Astrocyte (in vitro differentiated cells and primary cell): ENCODE results near the gene FAF2. TPM values are rescaled to one million over a fixed set of nuclear protein-coding genes. Genes with fewer than 3 reads are reported as not detected.

ENCODE experiments used
- DNase-seq: peaks from one replicate; pipeline ENCODE4 v3.0.0-alpha.2; 2010; ENCODE audit warnings: low read depth
- FAIRE-seq: peaks from 2 replicates; lab custom pipeline; 2011; peaks lifted over from hg19 to GRCh38; lab: Jason Lieb, UNC
- H2AFZ ChIP-seq: 2 replicates; pipeline ENCODE4 v1.6.0; 2012; ENCODE audit warnings: low read depth, low read length, inconsistent platforms
- H3K27ac ChIP-seq: 2 replicates; pipeline ENCODE4 v1.5.1; 2011; ENCODE audit warnings: low read depth, low read length, inconsistent platforms
- H3K27me3 ChIP-seq: 2 replicates; pipeline ENCODE4 v1.6.0; 2011; ENCODE audit warnings: low read length, inconsistent platforms; ENCODE audit not compliant: insufficient read depth
- H3K36me3 ChIP-seq: 2 replicates; pipeline ENCODE4 v1.5.1; 2011; ENCODE audit warnings: low read length, inconsistent platforms; ENCODE audit not compliant: insufficient read depth
- H3K4me1 ChIP-seq: 2 replicates; pipeline ENCODE4 v1.5.1; 2011; ENCODE audit warnings: low read length, inconsistent platforms; ENCODE audit not compliant: insufficient read depth
- H3K4me2 ChIP-seq: 2 replicates; pipeline ENCODE4 v1.6.0; 2012; ENCODE audit warnings: low read length, inconsistent platforms
- H3K4me3 ChIP-seq: 2 replicates; pipeline ENCODE4 v1.5.1; 2011; ENCODE audit warnings: low read depth, mild to moderate bottlenecking, low read length, inconsistent platforms; ENCODE audit not compliant: insufficient read depth
- H3K79me2 ChIP-seq: 2 replicates; pipeline ENCODE4 v1.6.0; 2012; ENCODE audit warnings: mild to moderate bottlenecking, low read length, inconsistent platforms; ENCODE audit not compliant: insufficient read depth
- H3K9ac ChIP-seq: 2 replicates; pipeline ENCODE4 v1.6.0; 2012; ENCODE audit warnings: mild to moderate bottlenecking, low read length, inconsistent platforms
- H3K9me3 ChIP-seq: 2 replicates; pipeline ENCODE4 v1.5.1; 2012; ENCODE audit warnings: low read depth, mild to moderate bottlenecking, low read length, inconsistent platforms; ENCODE audit not compliant: insufficient read depth
- H4K20me1 ChIP-seq: 2 replicates; pipeline ENCODE4 v1.6.0; 2012; ENCODE audit warnings: low read length, inconsistent platforms; ENCODE audit not compliant: insufficient read depth
- H3K27ac Mint-ChIP-seq: one replicate; pipeline ENCODE4 v1.8.0; 2021; ENCODE audit warnings: mild to moderate bottlenecking, mixed read lengths; ENCODE audit not compliant: unreplicated experiment
- H3K27me3 Mint-ChIP-seq: one replicate; pipeline ENCODE4 v1.8.0; 2021; ENCODE audit warnings: low read depth, mixed read lengths; ENCODE audit not compliant: unreplicated experiment
- H3K36me3 Mint-ChIP-seq: one replicate; pipeline ENCODE4 v1.8.0; 2021; ENCODE audit warnings: low read depth, mixed read lengths; ENCODE audit not compliant: unreplicated experiment
- H3K4me1 Mint-ChIP-seq: one replicate; pipeline ENCODE4 v1.8.0; 2021; ENCODE audit warnings: low read depth, mixed read lengths; ENCODE audit not compliant: unreplicated experiment
- H3K4me3 Mint-ChIP-seq: one replicate; pipeline ENCODE4 v1.8.0; 2021; ENCODE audit warnings: mild to moderate bottlenecking, moderate library complexity, mixed read lengths; ENCODE audit not compliant: unreplicated experiment
- H3K9me3 Mint-ChIP-seq: one replicate; pipeline ENCODE4 v1.8.0; 2021; ENCODE audit warnings: mild to moderate bottlenecking, mixed read lengths; ENCODE audit not compliant: unreplicated experiment
- EZH2 ChIP-seq: IDR thresholded peaks from 2 replicates; pipeline ENCODE4 v1.6.1; 2012; ENCODE audit warnings: mild to moderate bottlenecking, low read length, inconsistent platforms; ENCODE audit not compliant: insufficient read depth
- total RNA-seq: library from RNA; stranded (reverse); gene quantifications from 2 replicates; pipeline ENCODE4 v1.2.1, GENCODE V29; 2021
- TF ChIP-seq, protein P1 (sequence below): IDR thresholded peaks from 2 replicates; pipeline ENCODE4 v1.5.1; 2011; ENCODE audit warnings: low read depth, mild to moderate bottlenecking, inconsistent platforms, low read length, moderate library complexity; ENCODE audit not compliant: insufficient read depth

FAF2 gene
- total RNA-seq, 1 donor from 2014 or later, result 56.2 TPM

DNA sequence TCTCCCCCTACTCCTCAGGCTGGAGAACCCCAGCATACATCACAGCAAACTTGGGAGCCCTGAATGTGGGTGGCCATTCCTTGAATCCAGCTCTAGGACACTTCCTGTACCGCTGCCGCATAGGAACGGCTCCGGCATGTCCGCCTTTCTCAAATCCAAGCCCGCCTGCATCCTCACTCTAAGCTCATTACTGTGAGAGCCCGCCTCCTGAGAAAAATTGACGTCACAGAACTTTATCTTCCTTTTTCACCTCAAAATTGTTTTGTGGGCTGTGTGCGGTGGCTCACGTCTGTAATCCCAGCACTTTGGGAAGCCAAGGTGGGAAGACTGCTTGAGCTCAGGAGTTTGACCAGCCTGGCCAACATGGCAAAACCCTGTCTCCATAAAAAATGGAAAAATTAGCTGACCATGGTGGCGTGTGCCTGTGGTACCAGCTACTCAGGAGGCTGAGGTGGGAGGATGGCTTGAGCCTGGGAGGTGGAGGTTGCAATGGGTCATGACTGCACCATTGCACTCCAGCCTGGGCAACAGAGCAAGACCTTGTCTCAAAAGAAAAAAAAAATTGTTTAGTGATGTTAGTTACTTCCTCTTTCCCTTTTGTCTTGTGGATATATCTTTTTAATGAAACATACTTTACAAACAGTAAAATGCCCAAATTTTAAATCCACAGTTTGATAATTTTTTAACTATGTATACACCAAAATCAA is 66.2 kb downstream of the FAF2 start:
- no peaks in the 10 kb centered on the region for H3K9me3 Mint-ChIP-seq
- no peak for TF ChIP-seq EZH2
- TF ChIP-seq, protein P1, sequence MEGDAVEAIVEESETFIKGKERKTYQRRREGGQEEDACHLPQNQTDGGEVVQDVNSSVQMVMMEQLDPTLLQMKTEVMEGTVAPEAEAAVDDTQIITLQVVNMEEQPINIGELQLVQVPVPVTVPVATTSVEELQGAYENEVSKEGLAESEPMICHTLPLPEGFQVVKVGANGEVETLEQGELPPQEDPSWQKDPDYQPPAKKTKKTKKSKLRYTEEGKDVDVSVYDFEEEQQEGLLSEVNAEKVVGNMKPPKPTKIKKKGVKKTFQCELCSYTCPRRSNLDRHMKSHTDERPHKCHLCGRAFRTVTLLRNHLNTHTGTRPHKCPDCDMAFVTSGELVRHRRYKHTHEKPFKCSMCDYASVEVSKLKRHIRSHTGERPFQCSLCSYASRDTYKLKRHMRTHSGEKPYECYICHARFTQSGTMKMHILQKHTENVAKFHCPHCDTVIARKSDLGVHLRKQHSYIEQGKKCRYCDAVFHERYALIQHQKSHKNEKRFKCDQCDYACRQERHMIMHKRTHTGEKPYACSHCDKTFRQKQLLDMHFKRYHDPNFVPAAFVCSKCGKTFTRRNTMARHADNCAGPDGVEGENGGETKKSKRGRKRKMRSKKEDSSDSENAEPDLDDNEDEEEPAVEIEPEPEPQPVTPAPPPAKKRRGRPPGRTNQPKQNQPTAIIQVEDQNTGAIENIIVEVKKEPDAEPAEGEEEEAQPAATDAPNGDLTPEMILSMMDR, result no peak
- Histone ChIP-seq H3K9me3 (no peaks in the 10 kb centered on the region), H3K27ac (no peak overlapping the region), H3K27me3 (no peaks in the 10 kb centered on the region), H3K4me3 (no peak overlapping the region), H3K4me1 (no peaks in the 10 kb centered on the region), H3K79me2 (no peaks in the 10 kb centered on the region), H4K20me1 (no peaks in the 10 kb centered on the region), H3K9ac (no peak overlapping the region), H3K4me2 (no peak overlapping the region), H3K36me3 (peaks cover 5% of the 10 kb centered on the region), H2AFZ (no peak overlapping the region)
- H3K4me1 Mint-ChIP-seq, result no peaks in the 10 kb centered on the region
- no peak overlapping the region for H3K4me3 Mint-ChIP-seq
- H3K36me3 Mint-ChIP-seq, result peaks cover 7% of the 10 kb centered on the region
- no peaks in the 10 kb centered on the region for H3K27me3 Mint-ChIP-seq
- DNase-seq (no peak), FAIRE-seq (no peak)
- no peak overlapping the region for H3K27ac Mint-ChIP-seq

DNA sequence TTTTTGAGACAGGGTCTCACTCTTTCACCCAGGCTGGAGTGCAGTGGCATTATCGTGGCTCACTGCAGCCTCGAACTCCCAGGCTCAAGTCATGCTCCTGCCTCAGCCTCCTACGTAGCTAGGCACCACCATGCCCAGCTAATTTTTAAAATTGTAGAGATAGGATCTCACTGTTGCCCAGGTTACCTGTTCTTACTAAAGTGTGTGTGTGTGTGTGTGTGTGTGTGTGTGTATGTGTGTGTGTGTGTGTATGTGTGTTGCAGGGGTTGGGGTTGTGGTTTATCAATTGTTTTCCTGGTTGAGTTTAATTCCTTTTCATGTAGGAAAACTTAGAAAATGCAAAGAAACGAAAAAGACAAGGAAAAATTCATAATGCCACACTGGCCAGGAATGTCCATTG is 67.2 kb downstream of the FAF2 start:
- H3K36me3 ChIP-seq, result no peaks in the 10 kb centered on the region
- H3K9ac ChIP-seq, result no peak overlapping the region
- no peaks in the 10 kb centered on the region for H4K20me1 ChIP-seq
- H3K36me3 Mint-ChIP-seq, result peaks cover 2% of the 10 kb centered on the region
- DNase-seq, result no peak
- no peak for TF ChIP-seq EZH2
- TF ChIP-seq, protein P1, result no peak
- H3K4me1 Mint-ChIP-seq, result no peaks in the 10 kb centered on the region
- H3K4me3 Mint-ChIP-seq, result no peak overlapping the region
- no peak overlapping the region for H3K27ac Mint-ChIP-seq
- no peaks in the 10 kb centered on the region for H3K9me3 ChIP-seq
- H3K79me2 ChIP-seq, result no peaks in the 10 kb centered on the region
- H3K27me3 Mint-ChIP-seq, result peaks cover 7% of the 10 kb centered on the region
- no peaks in the 10 kb centered on the region for H3K9me3 Mint-ChIP-seq
- H3K4me2 ChIP-seq, result no peak overlapping the region
- H3K4me3 ChIP-seq, result no peak overlapping the region
- H3K4me1 ChIP-seq, result no peaks in the 10 kb centered on the region
- FAIRE-seq, result no peak
- no peak overlapping the region for H2AFZ ChIP-seq
- H3K27ac ChIP-seq, result no peak overlapping the region
- H3K27me3 ChIP-seq, result no peaks in the 10 kb centered on the region

DNA sequence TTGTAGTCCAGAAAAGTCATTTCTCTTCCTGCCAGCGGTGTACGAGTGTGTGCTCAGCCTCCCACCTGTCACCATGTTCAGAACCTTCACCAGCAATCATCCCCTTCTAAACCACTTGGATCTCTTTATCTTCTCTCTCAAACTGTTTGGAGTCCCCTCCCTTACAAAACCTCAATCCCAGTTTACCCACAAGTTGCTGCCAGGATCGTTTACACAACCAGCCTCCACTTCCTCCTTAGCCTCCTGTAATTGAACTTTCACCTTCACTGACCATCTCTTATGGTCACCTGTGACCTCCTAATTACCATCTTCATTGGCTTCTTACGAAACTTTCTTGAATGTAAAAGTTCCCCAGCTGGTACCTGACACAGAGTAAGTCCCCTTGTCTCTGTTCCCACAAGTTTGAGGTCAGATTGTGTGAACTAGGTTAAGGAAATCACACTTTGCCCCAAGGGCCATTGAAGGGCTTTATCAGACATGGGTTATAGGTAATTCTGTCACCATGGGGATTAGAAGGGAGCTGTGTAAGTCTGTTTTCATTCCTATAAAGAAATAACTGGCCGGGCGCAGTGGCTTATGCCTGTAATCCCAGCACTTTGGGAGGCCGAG is 69.0 kb downstream of the FAF2 start:
- H2AFZ ChIP-seq, result no peak overlapping the region

More for the DNA sequence above, 69.0 kb downstream of the FAF2 start:
- Mint-ChIP-seq H3K9me3 (no peaks in the 10 kb centered on the region), H3K4me3 (no peak overlapping the region), H3K36me3 (peaks cover 2% of the 10 kb centered on the region), H3K27ac (no peak overlapping the region), H3K4me1 (no peaks in the 10 kb centered on the region), H3K27me3 (peaks cover 16% of the 10 kb centered on the region)
- DNase-seq (no peak), FAIRE-seq (no peak)
- H3K9me3 ChIP-seq, result no peaks in the 10 kb centered on the region
- no peak overlapping the region for H3K27ac ChIP-seq
- no peaks in the 10 kb centered on the region for H3K4me1 ChIP-seq
- no peak overlapping the region for H3K4me3 ChIP-seq
- no peak overlapping the region for H3K4me2 ChIP-seq
- no peaks in the 10 kb centered on the region for H3K79me2 ChIP-seq
- no peak overlapping the region for H3K9ac ChIP-seq
- TF ChIP-seq EZH2, result no peak
- TF ChIP-seq, protein P1, result no peak
- no peaks in the 10 kb centered on the region for H3K36me3 ChIP-seq
- H3K27me3 ChIP-seq, result no peaks in the 10 kb centered on the region
- H4K20me1 ChIP-seq, result no peaks in the 10 kb centered on the region
